GM23338 (cell line): ENCODE results near the gene DUSP1. TPM values are rescaled to one million over a fixed set of nuclear protein-coding genes. Genes with fewer than 3 reads are reported as not detected.

ENCODE experiments used
- ATAC-seq: fragments of 200-7000 bp; cut with Tn5 transposase; 3 replicates; pipeline ENCODE4 v1.9.1; 2020
- DNase-seq: peaks from one replicate; pipeline ENCODE4 v3.0.0-alpha.2; 2015; ENCODE audit warnings: low spot score
- H2AFZ ChIP-seq: fragments of 200-600 bp; sonication (generic); 2 replicates; pipeline ENCODE4 v1.8.0; 2016; ENCODE audit warnings: antibody characterized with exemption, mild to moderate bottlenecking, moderate library complexity
- H3F3A ChIP-seq: fragments of 200-600 bp; sonication (generic); replicated peaks from 2 replicates; pipeline ENCODE4 v1.8.0; 2017; ENCODE audit warnings: antibody characterized with exemption, mixed run types, low read depth
- H3K27ac ChIP-seq: fragments of 200-600 bp; sonication (generic); 2 replicates; pipeline ENCODE4 v1.6.1; 2016; ENCODE audit warnings: low read depth
- H3K27me3 ChIP-seq: fragments of 200-600 bp; sonication (generic); 2 replicates; pipeline ENCODE4 v1.8.0; 2016; ENCODE audit warnings: mild to moderate bottlenecking, mixed run types, moderate library complexity; ENCODE audit not compliant: insufficient read depth
- H3K36me3 ChIP-seq: fragments of 200-600 bp; sonication (generic); 2 replicates; pipeline ENCODE4 v1.8.0; 2016; ENCODE audit warnings: mild to moderate bottlenecking; ENCODE audit not compliant: insufficient read depth
- H3K4me1 ChIP-seq: fragments of 200-600 bp; sonication (generic); 2 replicates; pipeline ENCODE4 v1.8.0; 2016; ENCODE audit warnings: mild to moderate bottlenecking, moderate library complexity; ENCODE audit not compliant: insufficient read depth
- H3K4me2 ChIP-seq: fragments of 200-600 bp; sonication (generic); 2 replicates; pipeline ENCODE4 v1.7.1; 2017; ENCODE audit warnings: mixed run types
- H3K4me3 ChIP-seq: fragments of 200-600 bp; sonication (generic); 2 replicates; pipeline ENCODE4 v1.6.1; 2016; ENCODE audit warnings: mixed run types
- H3K79me2 ChIP-seq: fragments of 200-600 bp; sonication (generic); replicated peaks from 2 replicates; pipeline ENCODE4 v1.8.0; 2017; ENCODE audit warnings: mild to moderate bottlenecking; ENCODE audit not compliant: insufficient read depth
- H3K9me2 ChIP-seq: fragments of 200-600 bp; sonication (generic); 2 replicates; pipeline ENCODE4 v1.8.0; 2017; ENCODE audit not compliant: insufficient read depth
- H4K20me1 ChIP-seq: fragments of 200-600 bp; sonication (generic); replicated peaks from 2 replicates; pipeline ENCODE4 v1.8.0; 2017; ENCODE audit warnings: mild to moderate bottlenecking; ENCODE audit not compliant: insufficient read depth
- H3K27ac Mint-ChIP-seq: 2 replicates; pipeline ENCODE4 v1.8.0; 2020; ENCODE audit warnings: inconsistent platforms, mild to moderate bottlenecking, moderate library complexity, mixed read lengths
- H3K27me3 Mint-ChIP-seq: 3 replicates; pipeline ENCODE4 v1.8.0; 2022; ENCODE audit warnings: low read depth, mild to moderate bottlenecking, moderate library complexity, mixed read lengths, inconsistent platforms; ENCODE audit not compliant: insufficient read depth, poor library complexity
- H3K36me3 Mint-ChIP-seq: 3 replicates; pipeline ENCODE4 v1.8.0; 2021; ENCODE audit warnings: low read depth, mild to moderate bottlenecking, inconsistent platforms, moderate library complexity, mixed read lengths
- H3K4me1 Mint-ChIP-seq: 3 replicates; pipeline ENCODE4 v1.8.0; 2020; ENCODE audit warnings: mild to moderate bottlenecking, inconsistent platforms, mixed read lengths
- H3K4me3 Mint-ChIP-seq: 3 replicates; pipeline ENCODE4 v1.8.0; 2021; ENCODE audit warnings: moderate library complexity, mild to moderate bottlenecking, inconsistent platforms, mixed read lengths
- H3K9me3 Mint-ChIP-seq: 3 replicates; pipeline ENCODE4 v1.8.0; 2020; ENCODE audit warnings: moderate library complexity, mild to moderate bottlenecking, inconsistent platforms, mixed read lengths
- CREB1 ChIP-seq: fragments of 250-450 bp; sonication (Bioruptor Pico); IDR thresholded peaks from 2 replicates; pipeline ENCODE4 v1.5.0; 2020; ENCODE audit warnings: low read depth, mild to moderate bottlenecking, moderate library complexity
- CTCF ChIP-seq, 2 experiments: fragments of 200-600 bp in 1 of 2; sonication (generic) in 1 of 2; conservative IDR thresholded peaks; 2 replicates each; pipeline versions ENCODE4 v1.5.1 to v1.6.1; 2016 to 2017; ENCODE audit warnings: antibody characterized with exemption in 2 of 2, low read depth in 2 of 2, mild to moderate bottlenecking in 2 of 2, moderate library complexity in 1 of 2
- EZH2 ChIP-seq: fragments of 200-600 bp; sonication (generic); IDR thresholded peaks from one replicate; pipeline ENCODE4 v1.8.0; 2017; ENCODE audit warnings: antibody characterized with exemption, mild to moderate bottlenecking, low read depth; ENCODE audit not compliant: unreplicated experiment
- JUNB ChIP-seq: IDR thresholded peaks from one replicate; pipeline ENCODE4 v1.6.1; 2016; ENCODE audit warnings: antibody characterized with exemption; ENCODE audit not compliant: unreplicated experiment
- NANOG ChIP-seq: IDR thresholded peaks from 2 replicates; pipeline ENCODE4 v1.6.1; 2016; ENCODE audit warnings: antibody characterized with exemption, borderline replicate concordance
- REST ChIP-seq: IDR thresholded peaks from one replicate; pipeline ENCODE4 v1.6.1; 2018; ENCODE audit warnings: antibody characterized with exemption; ENCODE audit not compliant: unreplicated experiment
- ZNF114 ChIP-seq: fragments of 250-450 bp; sonication (Bioruptor Pico); IDR thresholded peaks from 2 replicates; pipeline ENCODE4 v1.5.0; 2020; ENCODE audit warnings: mild to moderate bottlenecking, moderate library complexity
- polyA plus RNA-seq: library from polyadenylated mRNA; unstranded; fragments of >200 nt; fragmentation: Nextera tagmentation; extraction: Ambion mirVana; gene quantifications from 2 replicates; pipeline ENCODE4 v1.2.1, GENCODE V29; 2016
- total RNA-seq: library from RNA; depleted of rRNA; stranded (reverse); fragments of >200 nt; shearing (Covaris generic); gene quantifications from 2 replicates; pipeline ENCODE4 v1.2.3, GENCODE V29; 2014

The DUSP1 gene
- total and polyA plus RNA-seq, 2 experiments from 2014 or later, result 9.7 to 17.2 TPM

DNA sequence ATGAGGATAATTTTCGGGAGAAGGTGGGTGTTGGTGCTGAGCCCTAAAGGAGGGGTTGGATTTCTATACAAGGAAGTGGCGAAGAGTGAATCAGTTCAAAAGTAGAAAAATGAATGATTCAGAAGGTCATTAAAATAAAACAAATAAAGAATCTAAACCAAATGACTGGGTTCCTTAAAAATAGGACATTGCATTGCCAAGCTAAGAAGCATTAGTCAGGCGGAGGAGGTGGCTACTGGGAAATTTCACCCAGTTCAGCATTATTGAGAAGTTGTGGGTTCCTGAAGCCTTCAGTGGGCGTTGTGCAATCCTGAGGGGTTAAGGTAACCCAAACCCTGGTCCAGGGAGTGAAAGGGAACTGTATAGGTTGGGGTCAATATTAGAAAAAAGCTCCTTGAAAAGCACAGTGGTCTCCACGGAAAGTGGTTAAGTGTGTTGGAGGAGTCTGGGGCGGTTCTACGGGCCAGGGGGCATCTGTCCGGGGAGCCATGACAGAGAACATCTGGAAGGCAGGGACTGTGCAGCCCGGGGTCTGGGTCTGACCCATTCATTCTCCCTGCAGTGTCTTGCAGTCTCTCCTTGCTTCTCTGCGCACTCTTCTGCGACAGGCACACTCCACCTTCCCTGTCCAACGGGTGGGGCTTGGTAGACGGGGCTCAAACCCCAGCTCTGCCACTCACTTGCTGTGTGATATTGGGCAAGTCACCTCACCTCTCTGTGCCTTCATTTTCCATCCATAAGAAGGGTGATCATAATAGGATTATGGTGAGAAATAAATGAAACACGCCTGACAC is 27.6 kb upstream of the DUSP1 start:
- Histone ChIP-seq H3K9me2 (no peaks in the 10 kb centered on the region), H3K4me3 (no peak overlapping the region), H3K27me3 (no peaks in the 10 kb centered on the region), H2AFZ (no peak overlapping the region), H3F3A (no peaks in the 10 kb centered on the region), H4K20me1 (no peaks in the 10 kb centered on the region; the same call in 1 of the 2 replicates), H3K4me2 (no peak overlapping the region), H3K79me2 (no peaks in the 10 kb centered on the region), H3K4me1 (peaks cover 8% of the 10 kb centered on the region; the same call in 1 of the 2 replicates), H3K27ac (no peak overlapping the region), H3K36me3 (no peaks in the 10 kb centered on the region)
- Mint-ChIP-seq H3K4me1 (peaks cover 8% of the 10 kb centered on the region), H3K36me3 (no peaks in the 10 kb centered on the region), H3K27ac (no peak overlapping the region; the same call in 1 of the 2 replicates), H3K4me3 (no peak overlapping the region), H3K9me3 (no peaks in the 10 kb centered on the region), H3K27me3 (peaks cover 5% of the 10 kb centered on the region)
- TF ChIP-seq CREB1 (CRISPR knock-in tag), result no peak
- TF ChIP-seq EZH2, result no peak
- TF ChIP-seq ZNF114 (CRISPR knock-in tag), result no peak
- no peak for TF ChIP-seq JUNB
- TF ChIP-seq CTCF (conservative IDR thresholded peaks at IDR 0.05; ENCODE audit: low read depth in 2 of 2), result no peak
- no peak for TF ChIP-seq REST
- ATAC-seq (no peak), DNase-seq (no peak)

DNA sequence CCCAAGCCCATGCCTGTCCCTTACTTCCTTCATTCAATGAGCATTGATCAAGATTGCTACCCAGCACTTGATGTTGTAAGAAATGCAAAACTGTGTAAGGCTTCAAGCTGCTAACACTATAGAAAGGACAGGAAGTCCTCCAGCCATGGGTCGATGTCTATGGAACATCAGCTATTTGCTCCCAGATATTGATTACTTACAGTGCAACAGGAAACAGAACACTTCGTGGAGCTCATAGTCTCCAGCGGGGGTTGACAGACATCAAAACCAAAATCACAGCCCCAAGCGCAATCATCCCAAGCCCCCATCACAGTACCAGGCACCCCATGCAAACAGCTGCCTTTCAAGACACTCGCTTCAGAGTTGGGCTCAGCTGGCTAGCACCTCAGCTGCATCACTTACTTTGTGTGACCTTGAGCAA is 26.8 kb upstream of the DUSP1 start:
- Mint-ChIP-seq H3K27ac (no peak overlapping the region), H3K36me3 (no peaks in the 10 kb centered on the region), H3K4me3 (no peak overlapping the region), H3K4me1 (peaks cover 8% of the 10 kb centered on the region), H3K9me3 (no peaks in the 10 kb centered on the region), H3K27me3 (peaks cover 3% of the 10 kb centered on the region)
- Histone ChIP-seq H3K4me2 (peak overlapping the region; percentile 52; the same call in 1 of the 2 replicates), H3K4me1 (peaks cover 8% of the 10 kb centered on the region; the same call in 1 of the 2 replicates), H3F3A (no peaks in the 10 kb centered on the region), H3K27me3 (no peaks in the 10 kb centered on the region), H3K79me2 (no peaks in the 10 kb centered on the region), H3K27ac (no peak overlapping the region), H4K20me1 (no peaks in the 10 kb centered on the region; the same call in 1 of the 2 replicates), H3K36me3 (no peaks in the 10 kb centered on the region), H2AFZ (0 out of 2 replicates have a peak overlapping the region, but pooled peaks have one; percentile 2), H3K9me2 (no peaks in the 10 kb centered on the region), H3K4me3 (no peak overlapping the region)
- ATAC-seq (no peak), DNase-seq (no peak)
- no peak for TF ChIP-seq JUNB
- no peak for TF ChIP-seq NANOG
